Measurements from ENCODE around the gene SPTBN4.
"Not testable (repeated sequence)": the region's sequence is repeated elsewhere in the genome, so short reads cannot be mapped to it uniquely, and the experiment has no call there.

Gene SPTBN4

DNA sequence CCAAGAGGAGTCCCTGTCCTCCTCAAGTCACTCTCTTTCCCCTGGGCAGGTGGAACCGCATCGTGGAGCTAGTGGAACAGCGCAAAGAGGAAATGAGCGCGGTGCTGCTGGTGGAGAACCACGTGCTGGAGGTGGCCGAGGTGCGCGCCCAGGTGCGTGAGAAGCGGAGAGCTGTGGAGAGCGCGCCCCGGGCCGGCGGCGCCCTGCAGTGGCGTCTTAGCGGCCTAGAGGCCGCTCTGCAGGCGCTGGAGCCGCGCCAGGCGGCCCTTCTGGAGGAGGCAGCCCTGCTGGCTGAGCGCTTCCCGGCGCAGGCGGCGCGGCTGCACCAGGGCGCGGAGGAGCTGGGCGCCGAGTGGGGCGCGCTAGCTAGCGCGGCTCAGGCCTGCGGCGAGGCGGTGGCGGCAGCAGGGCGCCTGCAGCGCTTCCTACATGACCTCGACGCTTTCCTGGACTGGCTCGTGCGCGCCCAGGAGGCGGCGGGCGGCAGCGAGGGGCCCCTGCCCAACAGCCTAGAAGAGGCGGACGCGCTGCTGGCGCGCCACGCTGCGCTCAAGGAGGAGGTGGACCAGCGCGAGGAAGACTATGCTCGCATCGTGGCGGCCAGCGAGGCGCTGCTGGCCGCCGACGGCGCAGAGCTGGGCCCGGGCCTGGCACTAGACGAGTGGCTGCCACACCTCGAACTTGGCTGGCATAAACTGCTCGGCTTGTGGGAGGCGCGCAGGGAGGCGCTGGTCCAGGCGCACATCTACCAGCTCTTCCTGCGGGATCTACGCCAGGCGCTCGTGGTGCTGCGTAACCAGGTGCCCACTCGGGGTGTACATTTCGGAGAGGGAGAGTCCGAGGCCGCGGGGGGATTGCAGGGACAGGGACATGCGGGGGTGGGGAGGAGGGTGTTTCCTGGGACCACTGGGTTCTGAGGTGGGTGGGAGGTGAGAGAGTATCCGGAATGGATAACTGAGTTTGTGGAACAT lies 52.8 kb downstream of the SPTBN4 start:
- Mint-ChIP-seq H3K27me3 (peaks cover 19% of the 10 kb centered on the region), H3K4me1 (ENCODE audit: low read depth) (no peaks in the 10 kb centered on the region), H3K27ac (no peak overlapping the region), H3K36me3 (peaks cover 2% of the 10 kb centered on the region), H3K4me3 (no peak overlapping the region), H3K9me3 (ENCODE audit: low read depth) (no peaks in the 10 kb centered on the region)

DNA sequence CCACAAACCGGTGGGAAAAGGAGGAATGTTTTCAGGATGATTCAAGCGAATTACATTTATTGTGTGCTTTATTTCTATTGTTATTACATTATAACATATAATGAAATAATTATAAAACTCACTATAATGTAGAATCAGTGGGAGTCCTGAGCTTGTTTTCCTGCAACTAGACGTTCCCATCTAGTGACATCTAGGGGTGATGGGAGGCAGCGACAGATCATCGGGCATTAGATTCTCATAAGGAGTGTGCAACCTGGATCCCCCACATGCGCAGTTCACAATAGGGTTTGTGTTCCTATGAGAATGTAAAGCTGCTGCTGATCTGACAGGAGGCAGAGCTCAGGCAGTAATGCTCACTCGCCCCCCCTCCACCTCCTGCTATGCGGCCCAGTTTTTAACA lies 54.5 kb downstream of the SPTBN4 start:
- Mint-ChIP-seq H3K4me1 (ENCODE audit: low read depth) (no peaks in the 10 kb centered on the region), H3K27ac (no peak overlapping the region), H3K9me3 (ENCODE audit: low read depth) (no peaks in the 10 kb centered on the region), H3K4me3 (no peak overlapping the region), H3K36me3 (peaks cover 2% of the 10 kb centered on the region), H3K27me3 (peaks cover 20% of the 10 kb centered on the region)

DNA sequence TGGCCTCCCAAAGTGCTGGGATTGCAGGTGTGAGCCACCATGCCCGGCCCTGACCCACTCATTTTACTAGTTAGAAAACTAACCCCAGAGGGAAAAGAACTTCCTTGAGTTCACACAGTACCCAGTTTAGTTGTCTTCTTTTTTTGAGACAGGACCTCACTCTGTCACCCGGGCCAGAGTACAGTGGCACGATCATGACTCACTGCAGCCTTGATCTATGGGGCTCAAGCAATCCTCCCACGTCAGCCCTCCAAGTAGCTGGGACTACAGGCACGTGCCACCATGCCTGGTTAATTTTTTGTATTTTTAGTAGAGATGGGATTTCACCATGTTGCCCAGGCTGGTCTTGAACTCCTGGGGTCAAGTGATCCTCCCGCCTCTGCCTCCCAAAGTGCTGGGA lies 55.1 kb downstream of the SPTBN4 start:
- peaks cover 18% of the 10 kb centered on the region for H3K27me3 Mint-ChIP-seq
- H3K9me3 Mint-ChIP-seq (ENCODE audit: low read depth); H3K27ac Mint-ChIP-seq; H3K4me1 Mint-ChIP-seq (ENCODE audit: low read depth); H3K4me3 Mint-ChIP-seq; H3K36me3 Mint-ChIP-seq: not testable (repeated sequence)

DNA sequence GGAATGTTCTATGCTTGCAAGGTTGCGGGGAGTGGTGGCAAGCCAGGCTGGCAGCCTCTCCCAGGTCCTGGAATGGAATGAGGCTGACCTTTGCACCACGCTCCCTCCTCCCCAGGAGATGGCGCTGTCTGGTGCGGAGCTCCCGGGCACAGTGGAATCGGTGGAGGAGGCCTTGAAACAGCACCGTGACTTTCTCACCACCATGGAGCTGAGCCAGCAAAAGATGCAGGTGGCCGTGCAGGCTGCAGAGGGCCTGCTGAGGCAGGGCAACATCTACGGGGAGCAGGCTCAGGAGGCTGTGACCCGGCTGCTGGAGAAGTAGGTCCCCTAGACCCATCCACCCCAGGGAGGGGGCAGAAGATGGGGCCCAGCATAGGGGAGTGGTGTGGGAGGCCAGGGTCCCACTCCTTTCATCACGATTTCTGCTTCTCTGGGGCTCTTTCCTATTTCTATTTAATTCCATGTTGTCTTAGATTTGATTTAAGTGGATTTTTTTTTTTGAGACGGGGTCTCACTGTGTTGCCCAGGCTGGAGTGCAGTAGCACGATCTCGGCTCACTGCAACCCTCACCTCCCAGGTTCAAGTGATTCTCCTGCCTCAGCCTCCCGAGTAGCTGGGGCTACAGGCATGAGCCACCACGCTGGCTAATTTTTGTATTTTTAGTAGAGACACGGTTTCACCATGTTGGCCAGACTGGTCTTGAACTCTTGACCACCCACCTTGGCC lies 56.7 kb downstream of the SPTBN4 start:
- H3K9me3 Mint-ChIP-seq (ENCODE audit: low read depth) = no peaks in the 10 kb centered on the region
- H3K27me3 Mint-ChIP-seq = peaks cover 13% of the 10 kb centered on the region
- no peak overlapping the region for H3K4me3 Mint-ChIP-seq

DNA sequence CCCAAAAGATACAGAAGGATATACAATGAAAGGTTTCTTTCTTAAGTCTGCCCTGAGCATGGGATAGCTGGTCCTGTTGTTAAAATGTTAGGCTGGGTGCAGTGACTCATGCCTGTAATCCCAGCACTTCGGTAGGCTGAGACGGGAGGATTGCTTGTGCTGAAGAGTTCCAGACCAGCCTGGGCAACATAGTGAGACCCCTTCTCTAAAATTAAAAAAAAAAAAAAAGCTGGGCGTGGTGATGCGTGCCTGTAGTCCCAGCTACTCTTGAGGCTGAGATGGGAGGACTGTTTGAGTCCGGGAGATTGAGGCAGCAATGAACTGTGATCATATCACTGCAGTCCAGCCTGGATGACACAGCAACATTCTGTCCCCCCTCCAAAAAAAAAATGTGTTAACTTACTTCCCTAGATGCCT lies 57.3 kb downstream of the SPTBN4 start:
- Mint-ChIP-seq H3K4me3 (no peak overlapping the region), H3K27ac (no peak overlapping the region), H3K36me3 (no peaks in the 10 kb centered on the region), H3K27me3 (peaks cover 10% of the 10 kb centered on the region), H3K9me3 (ENCODE audit: low read depth) (no peaks in the 10 kb centered on the region), H3K4me1 (ENCODE audit: low read depth) (peaks cover 2% of the 10 kb centered on the region)

More for the DNA sequence above, 56.7 kb downstream of the SPTBN4 start:
- no peaks in the 10 kb centered on the region for H3K4me1 Mint-ChIP-seq (ENCODE audit: low read depth)
- no peaks in the 10 kb centered on the region for H3K36me3 Mint-ChIP-seq
- H3K27ac Mint-ChIP-seq = no peak overlapping the region

DNA sequence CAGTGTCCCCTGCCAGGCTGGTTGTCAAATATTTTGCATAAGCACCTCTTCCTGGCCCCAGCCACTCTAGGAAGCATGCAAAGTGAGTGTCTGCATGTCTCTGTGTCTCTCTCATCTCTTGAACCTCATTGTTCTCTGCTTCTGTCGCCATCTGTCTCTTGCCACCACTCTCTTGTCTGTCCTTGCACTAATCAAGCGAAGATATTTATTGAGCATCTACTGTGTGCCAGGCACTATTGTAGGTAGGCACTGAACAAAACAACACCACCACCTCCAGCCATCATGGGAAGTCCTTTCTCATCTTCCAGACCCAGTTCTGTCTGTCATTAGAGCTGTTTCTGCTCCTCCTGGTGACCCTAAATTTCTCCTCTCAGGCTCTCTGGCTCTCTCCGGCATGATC lies 57.9 kb downstream of the SPTBN4 start:
- Mint-ChIP-seq H3K27ac (no peak overlapping the region), H3K36me3 (no peaks in the 10 kb centered on the region), H3K9me3 (ENCODE audit: low read depth) (no peaks in the 10 kb centered on the region), H3K4me1 (ENCODE audit: low read depth) (peaks cover 5% of the 10 kb centered on the region), H3K4me3 (no peak overlapping the region), H3K27me3 (peaks cover 9% of the 10 kb centered on the region)

DNA sequence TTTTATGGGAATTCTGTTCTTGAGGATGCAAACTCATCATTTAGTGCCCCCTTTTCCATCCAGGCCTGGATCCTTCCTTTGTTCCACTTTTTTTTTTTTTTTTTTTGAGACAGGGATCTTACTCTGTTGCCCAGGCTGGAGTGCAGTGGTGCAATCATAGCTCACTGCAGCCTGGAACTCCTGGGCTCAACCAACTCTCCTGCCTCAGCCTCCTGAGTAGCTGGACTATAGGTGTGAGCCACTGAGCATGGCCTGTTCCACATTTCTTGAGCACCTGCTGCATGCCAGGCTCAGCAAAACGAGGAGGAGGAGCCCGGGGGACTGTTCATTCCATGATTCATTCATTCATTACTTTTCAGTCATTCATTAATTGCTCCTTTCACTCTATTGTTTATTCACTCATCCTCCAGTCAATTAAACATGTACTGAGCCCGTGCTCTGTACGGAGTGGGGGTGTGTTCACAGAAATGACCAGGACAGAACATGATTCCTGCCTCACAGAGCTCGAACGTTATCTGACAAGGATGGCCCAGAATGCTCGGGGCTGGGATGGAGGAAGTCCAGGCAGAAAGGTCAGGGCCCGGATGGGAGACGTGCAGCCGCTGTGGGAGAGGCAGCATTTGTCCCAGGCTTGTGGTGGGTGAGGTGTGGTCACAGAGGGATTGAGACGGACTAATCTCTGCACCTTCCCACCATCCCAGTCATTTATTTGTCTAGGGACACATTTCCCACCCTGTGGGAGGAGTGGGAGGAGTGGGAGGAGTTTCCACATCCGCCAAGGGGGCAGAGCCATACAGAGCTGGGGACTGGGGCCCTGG lies 58.6 kb downstream of the SPTBN4 start:
- Mint-ChIP-seq H3K4me1 (ENCODE audit: low read depth) (peaks cover 9% of the 10 kb centered on the region), H3K27me3 (peaks cover 5% of the 10 kb centered on the region), H3K9me3 (ENCODE audit: low read depth) (no peaks in the 10 kb centered on the region), H3K27ac (no peak overlapping the region), H3K4me3 (no peak overlapping the region), H3K36me3 (no peaks in the 10 kb centered on the region)

DNA sequence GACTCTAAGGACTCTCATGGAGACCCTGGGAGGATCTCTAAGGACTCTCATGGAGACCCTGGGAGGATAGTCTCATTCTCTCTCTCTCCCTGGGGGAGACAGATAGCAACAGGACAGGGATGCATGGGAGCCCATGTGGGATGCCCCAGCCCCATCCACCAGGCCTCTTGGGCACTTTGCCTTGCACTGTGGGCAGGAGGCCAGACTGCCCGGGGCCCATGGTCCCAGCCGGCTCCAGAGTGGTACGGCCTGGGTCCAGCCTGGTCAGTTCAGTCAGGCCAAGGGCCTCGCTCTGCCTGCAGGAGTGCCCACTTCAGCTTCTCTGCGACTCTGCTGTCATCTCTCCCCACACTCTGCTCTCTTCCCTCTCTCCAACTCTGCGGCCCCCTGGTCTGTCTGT lies 61.3 kb downstream of the SPTBN4 start:
- Mint-ChIP-seq H3K9me3 (ENCODE audit: low read depth) (no peaks in the 10 kb centered on the region), H3K27me3 (peaks cover 9% of the 10 kb centered on the region), H3K4me3 (no peak overlapping the region), H3K27ac (no peak overlapping the region), H3K4me1 (ENCODE audit: low read depth) (peaks cover 14% of the 10 kb centered on the region), H3K36me3 (no peaks in the 10 kb centered on the region)

DNA sequence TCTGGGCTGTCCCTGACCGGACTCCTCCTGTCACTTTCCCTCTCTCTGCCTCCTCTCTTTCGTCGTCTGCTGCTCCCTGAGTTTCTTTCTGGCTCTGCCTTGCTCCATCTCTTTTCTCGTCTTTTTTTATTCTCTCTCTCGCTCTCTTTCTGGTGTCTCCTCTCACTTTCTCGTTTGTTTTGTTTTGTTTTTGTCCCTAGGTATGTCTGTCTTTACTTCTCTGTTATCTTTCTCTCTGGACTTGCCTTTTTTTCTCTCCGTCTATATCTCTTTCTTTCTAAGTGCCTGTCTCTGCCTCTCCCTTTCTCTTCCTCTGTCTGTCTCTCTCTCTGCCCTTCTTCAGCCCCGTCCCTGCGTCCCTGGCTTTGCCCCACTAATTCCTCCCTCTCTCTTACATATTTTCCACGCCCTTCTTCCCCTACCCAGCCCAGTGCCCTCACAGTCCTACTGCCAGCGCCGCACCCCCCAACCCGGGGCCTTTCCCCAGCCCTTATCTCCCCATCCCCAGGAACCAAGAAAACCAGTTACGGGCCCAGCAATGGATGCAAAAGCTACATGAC lies 61.8 kb downstream of the SPTBN4 start:
- H3K27ac Mint-ChIP-seq = no peak overlapping the region
- no peaks in the 10 kb centered on the region for H3K9me3 Mint-ChIP-seq (ENCODE audit: low read depth)
- peaks cover 14% of the 10 kb centered on the region for H3K4me1 Mint-ChIP-seq (ENCODE audit: low read depth)
- H3K4me3 Mint-ChIP-seq = peak overlapping the region; percentile 2
- H3K27me3 Mint-ChIP-seq = peaks cover 9% of the 10 kb centered on the region
- no peaks in the 10 kb centered on the region for H3K36me3 Mint-ChIP-seq

DNA sequence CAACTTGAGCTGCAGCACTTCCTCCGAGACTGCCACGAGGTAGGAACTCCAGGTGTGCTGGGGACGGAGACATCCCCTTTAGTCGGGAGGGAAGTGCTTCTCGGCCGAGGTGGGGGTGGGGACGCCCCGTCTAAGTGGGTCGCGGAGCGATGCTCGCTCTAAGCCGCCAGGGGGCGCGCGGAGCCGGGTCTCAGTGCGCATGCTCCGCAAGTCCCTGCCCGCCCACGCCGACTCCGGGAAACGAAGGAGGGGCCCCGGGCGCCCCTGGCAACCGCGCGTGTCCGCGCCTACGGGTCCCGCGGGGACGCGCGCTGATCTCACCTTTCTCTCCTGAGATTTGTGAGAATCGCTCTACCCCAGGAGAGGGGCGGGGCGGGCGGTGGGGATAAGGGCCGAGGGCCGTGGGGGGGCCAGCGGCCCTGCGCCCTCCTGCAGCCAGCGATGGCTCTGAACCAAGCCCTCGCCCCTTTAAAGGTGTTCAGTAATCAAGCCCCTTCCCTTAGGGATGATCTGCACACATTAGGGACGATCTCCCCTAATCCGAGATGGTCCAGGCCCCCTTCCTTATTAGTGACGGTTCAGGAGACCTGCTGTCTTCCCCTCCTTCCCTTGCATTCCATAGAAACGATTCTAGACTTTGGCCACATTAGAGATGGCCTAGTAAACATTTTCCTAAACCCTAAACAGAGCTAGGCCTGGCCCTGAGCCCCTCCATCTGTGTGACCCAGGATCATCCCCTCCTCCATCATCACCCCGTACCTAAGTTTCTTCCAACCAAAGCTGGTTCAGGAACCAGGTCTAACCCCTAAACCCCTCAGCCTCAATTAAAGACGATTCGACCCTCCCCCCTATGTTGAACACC lies 62.5 kb downstream of the SPTBN4 start:
- Mint-ChIP-seq H3K27me3 (peaks cover 9% of the 10 kb centered on the region), H3K4me1 (ENCODE audit: low read depth) (peaks cover 14% of the 10 kb centered on the region), H3K27ac (peak overlapping the region; percentile 12), H3K9me3 (ENCODE audit: low read depth) (no peaks in the 10 kb centered on the region), H3K36me3 (no peaks in the 10 kb centered on the region), H3K4me3 (peak overlapping the region; percentile 68)

DNA sequence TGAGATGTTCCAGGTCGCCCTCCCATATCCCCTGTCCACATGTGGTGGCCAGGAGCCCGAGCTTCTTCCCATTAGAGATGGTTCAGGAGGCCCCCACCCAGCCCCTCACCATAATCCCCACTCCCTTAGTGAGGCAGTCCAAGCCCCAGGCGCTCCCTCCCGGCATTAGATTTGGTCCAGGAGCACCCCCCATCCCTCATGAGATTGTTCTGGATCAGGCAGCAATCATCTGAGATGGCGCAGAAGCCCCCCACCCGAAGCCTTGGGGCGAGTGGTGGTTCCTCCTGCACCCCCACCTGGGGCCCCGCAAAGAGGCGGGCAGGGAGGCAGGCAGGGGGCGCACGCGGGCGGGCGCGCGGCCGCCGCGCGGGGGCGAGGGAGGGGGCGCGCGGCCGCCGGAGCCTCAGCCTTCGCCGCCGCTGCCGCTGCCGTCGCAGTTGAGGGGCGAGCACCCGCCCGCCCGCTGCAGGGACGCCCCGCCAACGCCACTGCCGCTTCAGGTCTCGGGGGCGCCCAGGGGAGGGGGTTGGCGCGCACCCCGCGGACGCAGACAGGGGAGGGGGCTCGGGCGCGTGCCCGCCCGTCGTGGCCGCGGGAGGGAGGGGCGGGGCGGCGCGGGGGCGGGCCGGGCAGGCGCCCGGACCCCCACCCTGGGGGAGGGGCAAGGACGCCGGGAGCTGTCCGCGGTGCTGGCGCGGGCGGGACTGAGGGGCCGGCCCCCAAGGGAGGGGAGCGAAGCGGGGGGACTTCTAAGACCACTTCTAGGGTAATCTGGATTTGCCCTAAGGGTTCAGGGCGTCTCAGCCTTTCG lies 63.5 kb downstream of the SPTBN4 start:
- Mint-ChIP-seq H3K27ac (no peak overlapping the region), H3K4me3 (peak overlapping the region; percentile 68), H3K9me3 (ENCODE audit: low read depth) (no peaks in the 10 kb centered on the region), H3K27me3 (peaks cover 5% of the 10 kb centered on the region), H3K4me1 (ENCODE audit: low read depth) (peaks cover 14% of the 10 kb centered on the region), H3K36me3 (no peaks in the 10 kb centered on the region)

DNA sequence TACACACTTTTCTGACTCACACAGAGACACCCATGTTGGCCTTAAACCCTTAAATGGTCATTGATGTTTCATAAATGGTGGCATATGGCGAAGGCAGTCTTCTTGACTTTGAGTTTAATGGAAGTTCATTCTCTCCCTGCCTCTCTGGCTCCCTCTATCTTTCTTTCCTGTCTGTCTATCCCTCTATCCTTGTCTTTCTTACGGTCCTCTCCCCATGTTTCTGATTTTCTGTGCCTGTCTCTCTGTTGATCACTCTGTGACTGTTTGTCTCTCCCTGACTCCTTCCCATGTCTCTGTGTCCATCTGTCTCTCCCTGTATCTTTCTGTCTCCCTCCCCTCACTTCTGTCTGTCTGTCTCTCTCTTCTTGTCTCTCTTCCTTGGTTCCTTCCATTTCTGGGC lies 66.7 kb downstream of the SPTBN4 start:
- Mint-ChIP-seq H3K27me3 (peaks cover 5% of the 10 kb centered on the region), H3K9me3 (ENCODE audit: low read depth) (no peaks in the 10 kb centered on the region), H3K4me3 (no peak overlapping the region), H3K27ac (no peak overlapping the region), H3K36me3 (no peaks in the 10 kb centered on the region), H3K4me1 (ENCODE audit: low read depth) (peaks cover 14% of the 10 kb centered on the region)

DNA sequence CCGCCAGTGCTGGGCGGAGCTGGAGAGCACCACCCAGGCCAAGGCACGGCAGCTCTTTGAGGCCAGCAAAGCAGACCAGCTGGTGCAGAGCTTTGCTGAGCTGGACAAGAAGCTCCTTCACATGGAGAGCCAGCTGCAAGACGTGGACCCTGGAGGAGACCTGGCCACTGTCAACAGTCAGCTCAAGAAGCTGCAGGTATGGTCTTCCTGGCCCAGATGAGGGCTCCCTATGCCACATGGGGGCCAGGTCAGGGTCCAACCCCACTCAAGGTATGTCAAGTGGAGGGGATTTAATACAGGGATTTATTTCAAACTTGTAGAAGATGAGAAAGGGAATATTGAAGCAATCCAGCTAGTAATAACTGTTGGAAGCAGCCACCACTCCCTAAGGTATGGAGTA lies 67.3 kb downstream of the SPTBN4 start:
- no peak overlapping the region for H3K4me3 Mint-ChIP-seq
- H3K9me3 Mint-ChIP-seq (ENCODE audit: low read depth) = no peaks in the 10 kb centered on the region
- H3K27ac Mint-ChIP-seq = no peak overlapping the region
- no peaks in the 10 kb centered on the region for H3K36me3 Mint-ChIP-seq
- peaks cover 11% of the 10 kb centered on the region for H3K4me1 Mint-ChIP-seq (ENCODE audit: low read depth)
- peaks cover 5% of the 10 kb centered on the region for H3K27me3 Mint-ChIP-seq

All from activated naive CD8-positive, alpha-beta T cell (primary cell).